Activated gamma-delta T cell treated with Interleukin-2 at 50 U/mL for 16 hours (primary cell): Measurements from ENCODE around the gene GNAT3.

Source experiments
- DNase-seq: peaks from one replicate; pipeline ENCODE4 v3.0.0-alpha.2; 2020

Gene GNAT3

GRCh38 chr7:80460857-80461256 is 51.0 kb downstream of the GNAT3 start:
- DNase-seq: no peak

- DNase-seq: no peak
Measured at GRCh38 chr7:80459776-80460510, 51.9 kb downstream of the GNAT3 start.

- DNase-seq: no peak
Measured at GRCh38 chr7:80458822-80459725, 52.8 kb downstream of the GNAT3 start.

GRCh38 chr7:80453699-80454340 is 58.0 kb downstream of the GNAT3 start:
- DNase-seq: no peak

GRCh38 chr7:80450621-80451308 is 61.1 kb downstream of the GNAT3 start:
- DNase-seq: no peak

GRCh38 chr7:80449836-80450235 is 62.0 kb downstream of the GNAT3 start:
- DNase-seq: no peak

- DNase-seq: no peak
Measured at GRCh38 chr7:80445351-80445750, 66.5 kb downstream of the GNAT3 start.

- DNase-seq: no peak
Measured at GRCh38 chr7:80444811-80445210, 67.1 kb downstream of the GNAT3 start.

GRCh38 chr7:80443325-80443724 is 68.5 kb downstream of the GNAT3 start:
- no peak for DNase-seq

GRCh38 chr7:80440883-80441282 is 71.0 kb downstream of the GNAT3 start:
- no peak for DNase-seq

GRCh38 chr7:80439894-80440821 is 71.7 kb downstream of the GNAT3 start:
- no peak for DNase-seq

- DNase-seq: no peak
Measured at GRCh38 chr7:80435521-80435920, 76.3 kb downstream of the GNAT3 start.

GRCh38 chr7:80434047-80434446 is 77.8 kb downstream of the GNAT3 start:
- no peak for DNase-seq

GRCh38 chr7:80432166-80432565 is 79.7 kb downstream of the GNAT3 start:
- no peak for DNase-seq

- DNase-seq: no peak
Measured at GRCh38 chr7:80429181-80429580, 82.7 kb downstream of the GNAT3 start.

- DNase-seq: no peak
Measured at GRCh38 chr7:80428161-80429054, 83.5 kb downstream of the GNAT3 start.

- no peak for DNase-seq
Measured at GRCh38 chr7:80427218-80427617, 84.6 kb downstream of the GNAT3 start.

- DNase-seq: no peak
Measured at GRCh38 chr7:80420876-80421275, 91.0 kb downstream of the GNAT3 start.

- no peak for DNase-seq
Measured at GRCh38 chr7:80417211-80417793, 94.6 kb downstream of the GNAT3 start.

- DNase-seq: no peak
Measured at GRCh38 chr7:80415522-80415921, 96.3 kb downstream of the GNAT3 start.
